D341Med (cell line): ENCODE results near the gene CNTN4.
A peak's percentile ranks its signal among the peaks of the same experiment; 100 is the strongest.
"Not testable (repeated sequence)": the region's sequence is repeated elsewhere in the genome, so short reads cannot be mapped to it uniquely, and the experiment has no call there.

ENCODE experiments used
- DNase-seq: peaks from one replicate; pipeline ENCODE4 v3.0.0; 2012; ENCODE audit warnings: low spot score

Gene CNTN4

GRCh38 chr3:2517500-2518172 lies 419.0 kb downstream of the CNTN4 start:
- DNase-seq, result peak; percentile 44

- DNase-seq, result no peak
Observed at GRCh38 chr3:2523281-2523836, 424.7 kb downstream of the CNTN4 start.

- DNase-seq, result no peak
Observed at GRCh38 chr3:2525968-2526367, 427.3 kb downstream of the CNTN4 start.

GRCh38 chr3:2526926-2527325 lies 428.3 kb downstream of the CNTN4 start:
- DNase-seq, result no peak

- DNase-seq, result not testable (repeated sequence)
Observed at GRCh38 chr3:2527328-2527727, 428.7 kb downstream of the CNTN4 start.

- DNase-seq, result not testable (repeated sequence)
Observed at GRCh38 chr3:2534767-2535166, 436.1 kb downstream of the CNTN4 start.

GRCh38 chr3:2535206-2535605 lies 436.5 kb downstream of the CNTN4 start:
- no peak for DNase-seq

- DNase-seq, result no peak
Observed at GRCh38 chr3:2536575-2536974, 437.9 kb downstream of the CNTN4 start.

- DNase-seq, result no peak
Observed at GRCh38 chr3:2540115-2540514, 441.4 kb downstream of the CNTN4 start.

- DNase-seq, result no peak
Observed at GRCh38 chr3:2543247-2543646, 444.6 kb downstream of the CNTN4 start.

- no peak for DNase-seq
Observed at GRCh38 chr3:2544212-2544611, 445.5 kb downstream of the CNTN4 start.

GRCh38 chr3:2544718-2545117 lies 446.1 kb downstream of the CNTN4 start:
- no peak for DNase-seq

GRCh38 chr3:2547049-2547448 lies 448.4 kb downstream of the CNTN4 start:
- DNase-seq, result no peak

- no peak for DNase-seq
Observed at GRCh38 chr3:2554656-2555055, 456.0 kb downstream of the CNTN4 start.

- no peak for DNase-seq
Observed at GRCh38 chr3:2558796-2559195, 460.1 kb downstream of the CNTN4 start.

- no peak for DNase-seq
Observed at GRCh38 chr3:2567451-2567850, 468.8 kb downstream of the CNTN4 start.

GRCh38 chr3:2568156-2568555 lies 469.5 kb downstream of the CNTN4 start:
- no peak for DNase-seq

- DNase-seq, result no peak
Observed at GRCh38 chr3:2568929-2569328, 470.3 kb downstream of the CNTN4 start.

GRCh38 chr3:2577571-2577970 lies 478.9 kb downstream of the CNTN4 start:
- no peak for DNase-seq

- DNase-seq, result no peak
Observed at GRCh38 chr3:2578560-2578959, 479.9 kb downstream of the CNTN4 start.

GRCh38 chr3:2579206-2579605 lies 480.5 kb downstream of the CNTN4 start:
- peak; percentile 63 for DNase-seq

GRCh38 chr3:2583046-2583445 lies 484.4 kb downstream of the CNTN4 start:
- DNase-seq, result no peak

GRCh38 chr3:2589336-2589969 lies 490.8 kb downstream of the CNTN4 start:
- no peak for DNase-seq

GRCh38 chr3:2595486-2595885 lies 496.8 kb downstream of the CNTN4 start:
- DNase-seq, result no peak
